Panc1 (cell line): ENCODE results near the gene FMOD. TPM values are rescaled to one million over a fixed set of nuclear protein-coding genes. Genes with fewer than 3 reads are reported as not detected.

Experiments
- ATAC-seq: fragments of 200-7000 bp; cut with Tn5 transposase; 2 replicates; pipeline ENCODE4 v1.9.1; 2020; ENCODE audit warnings: mild to moderate bottlenecking, moderate library complexity
- BruUV-seq: library from RNA; stranded (reverse); fragments of 400-500 nt; replicated peaks from 2 replicates; lab custom pipeline; 2021; lab: Mats Ljungman, UMichigan
- CTCF ChIA-PET: fragments of 300-600 bp; sonication (Branson Sonifier 250); formaldehyde crosslinking; loops from one replicate; lab custom pipeline; 2022; ENCODE audit warnings: antibody characterized with exemption; lab: Charles Lee
- POLR2A ChIA-PET: fragments of 300-600 bp; sonication (Branson Sonifier 250); formaldehyde crosslinking; loops from one replicate; lab custom pipeline; 2022; ENCODE audit warnings: antibody characterized with exemption; lab: Charles Lee
- DNase-seq: peaks from one replicate; pipeline ENCODE4 v3.0.0-alpha.2; 2010; ENCODE audit warnings: low read depth, low spot score
- H3K27ac ChIP-seq: 2 replicates; pipeline ENCODE4 v1.5.1; 2011; ENCODE audit warnings: mild to moderate bottlenecking, low read length, inconsistent platforms
- H3K27me3 ChIP-seq: fragments of 200-500 bp; sonication (Bioruptor generic); 2 replicates; pipeline ENCODE4 v1.6.0; 2014; ENCODE audit warnings: low read length, inconsistent platforms; ENCODE audit not compliant: control insufficient read depth, insufficient read depth
- H3K36me3 ChIP-seq: fragments of 200-500 bp; sonication (Bioruptor generic); 2 replicates; pipeline ENCODE4 v1.5.1; 2014; ENCODE audit warnings: inconsistent platforms, mild to moderate bottlenecking, low read length, moderate library complexity; ENCODE audit not compliant: control insufficient read depth, insufficient read depth
- H3K4me1 ChIP-seq: 2 replicates; pipeline ENCODE4 v1.5.1; 2011; ENCODE audit warnings: inconsistent platforms, mild to moderate bottlenecking, low read length, moderate library complexity; ENCODE audit not compliant: control insufficient read depth, insufficient read depth
- H3K4me3 ChIP-seq, 2 experiments: 2 replicates each; pipeline ENCODE4 v1.5.1; 2011 to 2012; ENCODE audit warnings: low read depth in 2 of 2, low read length in 2 of 2, mild to moderate bottlenecking in 2 of 2, inconsistent platforms in 1 of 2, moderate library complexity in 1 of 2
- H3K9me3 ChIP-seq: fragments of 200-500 bp; sonication (Bioruptor generic); 2 replicates; pipeline ENCODE4 v1.5.1; 2014; ENCODE audit warnings: low read depth, mild to moderate bottlenecking, inconsistent platforms, low read length, moderate library complexity; ENCODE audit not compliant: control insufficient read depth, insufficient read depth
- CTCF ChIP-seq: fragments of 450-650 bp; IDR thresholded peaks from 2 replicates; pipeline ENCODE4 v1.5.1; 2017; ENCODE audit warnings: mild to moderate bottlenecking
- POLR2AphosphoS5 ChIP-seq: IDR thresholded peaks from 2 replicates; pipeline ENCODE4 v1.6.1; 2012; ENCODE audit warnings: mild to moderate bottlenecking, low read depth, low read length, moderate library complexity
- SIN3A ChIP-seq: IDR thresholded peaks from 2 replicates; pipeline ENCODE4 v1.6.1; 2012; ENCODE audit warnings: low read depth, mild to moderate bottlenecking, low read length, moderate library complexity, borderline replicate concordance; ENCODE audit not compliant: insufficient read depth
- TCF7L2 ChIP-seq: IDR thresholded peaks from 2 replicates; pipeline ENCODE4 v1.6.1; 2011; ENCODE audit warnings: mild to moderate bottlenecking, low read depth, low read length, inconsistent platforms
- in situ Hi-C: cut with HindIII; loops from 2 replicates; pipeline ENCODE4 v1.10.0; 2016; ENCODE audit warnings: low sequenced_read_pairs, low pct_unique_long_range_greater_than_20kb
- intact Hi-C: fragments of 100-400 bp; cut with micrococcal nuclease; formaldehyde crosslinking; loops from one replicate; pipeline ENCODE4 v1.10.0; 2022; ENCODE audit not compliant: unreplicated experiment
- total RNA-seq: library from RNA; stranded (reverse); gene quantifications from one replicate; pipeline ENCODE4 v1.2.1, GENCODE V29; 2021; ENCODE audit not compliant: unreplicated experiment
- TF ChIP-seq, protein P1 (sequence below), 2 experiments: IDR thresholded peaks; 2 replicates each; pipeline ENCODE4 v1.6.1; 2011 to 2012; ENCODE audit warnings: low read depth in 2 of 2, control low read depth in 1 of 2, low read length in 1 of 2, mild to moderate bottlenecking in 1 of 2, moderate library complexity in 1 of 2; ENCODE audit not compliant: insufficient read depth in 1 of 2

Gene FMOD
- total RNA-seq, 1 experiment from 2014 or later, result not detected

DNA sequence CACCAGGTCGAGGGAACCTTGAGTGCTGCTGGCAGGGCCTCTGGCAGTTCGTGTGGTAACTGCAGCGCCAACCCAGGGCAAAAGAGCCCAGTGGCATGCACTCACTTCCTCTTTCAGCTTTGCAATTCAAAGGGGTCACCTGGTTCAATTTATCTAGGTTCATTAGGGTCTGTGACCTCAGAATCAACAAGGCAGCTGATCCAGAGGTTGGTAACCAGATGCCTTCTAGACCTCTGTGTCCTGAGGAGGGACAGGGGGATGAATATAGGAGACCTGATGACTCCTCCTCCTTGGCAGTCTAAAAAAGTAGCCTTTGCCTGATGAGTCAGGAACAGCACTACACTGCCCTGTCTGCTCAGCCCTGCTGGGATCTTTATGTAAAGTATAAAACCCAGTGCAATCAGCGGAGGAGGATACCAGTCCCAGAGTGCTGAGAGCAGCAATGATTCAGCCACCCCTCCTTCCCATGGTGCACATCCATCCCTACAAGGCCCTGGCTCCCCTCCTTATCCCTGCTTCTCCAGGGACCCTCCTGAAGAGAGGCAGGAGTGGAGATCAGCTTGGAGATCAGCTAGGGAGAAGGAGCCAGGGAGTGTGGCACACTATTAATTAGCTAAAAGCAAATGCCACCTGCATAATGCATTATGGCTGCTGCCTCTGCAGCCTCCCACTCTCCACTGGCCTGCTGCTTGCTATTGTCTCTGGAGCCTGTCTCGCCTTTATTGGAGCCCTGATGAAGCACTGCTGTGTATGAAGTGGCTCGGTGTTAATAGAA is 11.2 kb upstream of the FMOD start:
- H3K27me3 ChIP-seq, result peaks cover 22% of the 10 kb centered on the region
- no peaks in the 10 kb centered on the region for H3K9me3 ChIP-seq
- intact Hi-C loops, result no loop called here
- peak; percentile 48; the same call in 1 of the 2 replicates for ATAC-seq
- in situ Hi-C loops, result no loop called here
- CTCF ChIA-PET, result no interaction called here
- TF ChIP-seq, protein P1, sequence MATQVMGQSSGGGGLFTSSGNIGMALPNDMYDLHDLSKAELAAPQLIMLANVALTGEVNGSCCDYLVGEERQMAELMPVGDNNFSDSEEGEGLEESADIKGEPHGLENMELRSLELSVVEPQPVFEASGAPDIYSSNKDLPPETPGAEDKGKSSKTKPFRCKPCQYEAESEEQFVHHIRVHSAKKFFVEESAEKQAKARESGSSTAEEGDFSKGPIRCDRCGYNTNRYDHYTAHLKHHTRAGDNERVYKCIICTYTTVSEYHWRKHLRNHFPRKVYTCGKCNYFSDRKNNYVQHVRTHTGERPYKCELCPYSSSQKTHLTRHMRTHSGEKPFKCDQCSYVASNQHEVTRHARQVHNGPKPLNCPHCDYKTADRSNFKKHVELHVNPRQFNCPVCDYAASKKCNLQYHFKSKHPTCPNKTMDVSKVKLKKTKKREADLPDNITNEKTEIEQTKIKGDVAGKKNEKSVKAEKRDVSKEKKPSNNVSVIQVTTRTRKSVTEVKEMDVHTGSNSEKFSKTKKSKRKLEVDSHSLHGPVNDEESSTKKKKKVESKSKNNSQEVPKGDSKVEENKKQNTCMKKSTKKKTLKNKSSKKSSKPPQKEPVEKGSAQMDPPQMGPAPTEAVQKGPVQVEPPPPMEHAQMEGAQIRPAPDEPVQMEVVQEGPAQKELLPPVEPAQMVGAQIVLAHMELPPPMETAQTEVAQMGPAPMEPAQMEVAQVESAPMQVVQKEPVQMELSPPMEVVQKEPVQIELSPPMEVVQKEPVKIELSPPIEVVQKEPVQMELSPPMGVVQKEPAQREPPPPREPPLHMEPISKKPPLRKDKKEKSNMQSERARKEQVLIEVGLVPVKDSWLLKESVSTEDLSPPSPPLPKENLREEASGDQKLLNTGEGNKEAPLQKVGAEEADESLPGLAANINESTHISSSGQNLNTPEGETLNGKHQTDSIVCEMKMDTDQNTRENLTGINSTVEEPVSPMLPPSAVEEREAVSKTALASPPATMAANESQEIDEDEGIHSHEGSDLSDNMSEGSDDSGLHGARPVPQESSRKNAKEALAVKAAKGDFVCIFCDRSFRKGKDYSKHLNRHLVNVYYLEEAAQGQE (IDR thresholded peaks at IDR 0.05; ENCODE audit: insufficient read depth in 1 of 2, low read depth in 2 of 2, low read length in 1 of 2), result no peak
- TF ChIP-seq POLR2AphosphoS5 (no peak), SIN3A (no peak), TCF7L2 (no peak), CTCF (no peak)
- no peak overlapping the region for H3K27ac ChIP-seq
- no TSS peak for BruUV-seq
- H3K4me1 ChIP-seq, result no peaks in the 10 kb centered on the region
- POLR2A ChIA-PET, result no interaction called here
- no peak overlapping the region for H3K4me3 ChIP-seq
- H3K36me3 ChIP-seq, result no peaks in the 10 kb centered on the region
- DNase-seq, result no peak

GRCh38 chr1:203360547-203361185 is 9.7 kb upstream of the FMOD start:
- in situ Hi-C loops, result no loop called here

More at GRCh38 chr1:203360547-203361185, 9.7 kb upstream of the FMOD start:
- H3K4me3 ChIP-seq, result no peak overlapping the region
- intact Hi-C loops, result no loop called here
- peaks cover 22% of the 10 kb centered on the region for H3K27me3 ChIP-seq
- CTCF ChIA-PET, result interaction anchor here (0.5 to 0.7 kb wide), 3 partner anchors 23 to 276 kb away, joined by 3 to 6 read pairs (median 3); no protein-coding TSS in a partner anchor
- no peaks in the 10 kb centered on the region for H3K36me3 ChIP-seq
- DNase-seq, result no peak
- POLR2A ChIA-PET, result no interaction called here
- no peaks in the 10 kb centered on the region for H3K4me1 ChIP-seq
- no peak for ATAC-seq
- no peak overlapping the region for H3K27ac ChIP-seq
- no peaks in the 10 kb centered on the region for H3K9me3 ChIP-seq
- TF ChIP-seq CTCF (no peak), POLR2AphosphoS5 (no peak), SIN3A (no peak), TCF7L2 (no peak)
- TF ChIP-seq, protein P1 (IDR thresholded peaks at IDR 0.05; ENCODE audit: insufficient read depth in 1 of 2, low read depth in 2 of 2, low read length in 1 of 2), result no peak
- BruUV-seq, result no TSS peak
